ENCODE measurements around the gene B3GNT2.

DNA sequence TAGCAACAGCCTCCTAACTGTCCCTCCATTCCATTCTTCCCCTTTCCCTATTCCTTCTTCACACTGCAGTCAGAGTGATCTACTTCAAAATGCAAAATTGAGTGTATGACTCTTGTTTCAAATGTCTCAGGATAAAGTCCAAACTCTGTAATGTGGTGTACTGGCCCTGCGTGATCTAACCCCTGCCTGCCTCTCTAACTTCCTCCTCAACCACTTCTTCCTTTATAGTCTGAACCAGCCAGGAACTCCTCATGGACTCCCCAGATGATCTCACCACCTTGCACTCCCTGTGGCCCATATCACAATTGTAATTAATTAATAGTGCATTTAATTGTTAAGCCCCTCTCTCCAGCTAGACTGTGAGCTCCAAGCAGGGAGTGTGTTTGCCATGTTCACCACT, 3.1 kb upstream of the B3GNT2 start:
- TF ChIP-seq, protein P1, sequence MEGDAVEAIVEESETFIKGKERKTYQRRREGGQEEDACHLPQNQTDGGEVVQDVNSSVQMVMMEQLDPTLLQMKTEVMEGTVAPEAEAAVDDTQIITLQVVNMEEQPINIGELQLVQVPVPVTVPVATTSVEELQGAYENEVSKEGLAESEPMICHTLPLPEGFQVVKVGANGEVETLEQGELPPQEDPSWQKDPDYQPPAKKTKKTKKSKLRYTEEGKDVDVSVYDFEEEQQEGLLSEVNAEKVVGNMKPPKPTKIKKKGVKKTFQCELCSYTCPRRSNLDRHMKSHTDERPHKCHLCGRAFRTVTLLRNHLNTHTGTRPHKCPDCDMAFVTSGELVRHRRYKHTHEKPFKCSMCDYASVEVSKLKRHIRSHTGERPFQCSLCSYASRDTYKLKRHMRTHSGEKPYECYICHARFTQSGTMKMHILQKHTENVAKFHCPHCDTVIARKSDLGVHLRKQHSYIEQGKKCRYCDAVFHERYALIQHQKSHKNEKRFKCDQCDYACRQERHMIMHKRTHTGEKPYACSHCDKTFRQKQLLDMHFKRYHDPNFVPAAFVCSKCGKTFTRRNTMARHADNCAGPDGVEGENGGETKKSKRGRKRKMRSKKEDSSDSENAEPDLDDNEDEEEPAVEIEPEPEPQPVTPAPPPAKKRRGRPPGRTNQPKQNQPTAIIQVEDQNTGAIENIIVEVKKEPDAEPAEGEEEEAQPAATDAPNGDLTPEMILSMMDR (IDR thresholded peaks at IDR 0.05 in 2 of 3, conservative IDR thresholded peaks at IDR 0.05 in 1 of 3; ENCODE audit: insufficient read depth in 2 of 3, low read depth in 1 of 3, low read length in 3 of 3), result no peak
- TF ChIP-seq, protein P2, sequence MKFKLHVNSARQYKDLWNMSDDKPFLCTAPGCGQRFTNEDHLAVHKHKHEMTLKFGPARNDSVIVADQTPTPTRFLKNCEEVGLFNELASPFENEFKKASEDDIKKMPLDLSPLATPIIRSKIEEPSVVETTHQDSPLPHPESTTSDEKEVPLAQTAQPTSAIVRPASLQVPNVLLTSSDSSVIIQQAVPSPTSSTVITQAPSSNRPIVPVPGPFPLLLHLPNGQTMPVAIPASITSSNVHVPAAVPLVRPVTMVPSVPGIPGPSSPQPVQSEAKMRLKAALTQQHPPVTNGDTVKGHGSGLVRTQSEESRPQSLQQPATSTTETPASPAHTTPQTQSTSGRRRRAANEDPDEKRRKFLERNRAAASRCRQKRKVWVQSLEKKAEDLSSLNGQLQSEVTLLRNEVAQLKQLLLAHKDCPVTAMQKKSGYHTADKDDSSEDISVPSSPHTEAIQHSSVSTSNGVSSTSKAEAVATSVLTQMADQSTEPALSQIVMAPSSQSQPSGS (CRISPR knock-in tag; IDR thresholded peaks at IDR 0.05), result no peak
- TF ChIP-seq, protein P3, sequence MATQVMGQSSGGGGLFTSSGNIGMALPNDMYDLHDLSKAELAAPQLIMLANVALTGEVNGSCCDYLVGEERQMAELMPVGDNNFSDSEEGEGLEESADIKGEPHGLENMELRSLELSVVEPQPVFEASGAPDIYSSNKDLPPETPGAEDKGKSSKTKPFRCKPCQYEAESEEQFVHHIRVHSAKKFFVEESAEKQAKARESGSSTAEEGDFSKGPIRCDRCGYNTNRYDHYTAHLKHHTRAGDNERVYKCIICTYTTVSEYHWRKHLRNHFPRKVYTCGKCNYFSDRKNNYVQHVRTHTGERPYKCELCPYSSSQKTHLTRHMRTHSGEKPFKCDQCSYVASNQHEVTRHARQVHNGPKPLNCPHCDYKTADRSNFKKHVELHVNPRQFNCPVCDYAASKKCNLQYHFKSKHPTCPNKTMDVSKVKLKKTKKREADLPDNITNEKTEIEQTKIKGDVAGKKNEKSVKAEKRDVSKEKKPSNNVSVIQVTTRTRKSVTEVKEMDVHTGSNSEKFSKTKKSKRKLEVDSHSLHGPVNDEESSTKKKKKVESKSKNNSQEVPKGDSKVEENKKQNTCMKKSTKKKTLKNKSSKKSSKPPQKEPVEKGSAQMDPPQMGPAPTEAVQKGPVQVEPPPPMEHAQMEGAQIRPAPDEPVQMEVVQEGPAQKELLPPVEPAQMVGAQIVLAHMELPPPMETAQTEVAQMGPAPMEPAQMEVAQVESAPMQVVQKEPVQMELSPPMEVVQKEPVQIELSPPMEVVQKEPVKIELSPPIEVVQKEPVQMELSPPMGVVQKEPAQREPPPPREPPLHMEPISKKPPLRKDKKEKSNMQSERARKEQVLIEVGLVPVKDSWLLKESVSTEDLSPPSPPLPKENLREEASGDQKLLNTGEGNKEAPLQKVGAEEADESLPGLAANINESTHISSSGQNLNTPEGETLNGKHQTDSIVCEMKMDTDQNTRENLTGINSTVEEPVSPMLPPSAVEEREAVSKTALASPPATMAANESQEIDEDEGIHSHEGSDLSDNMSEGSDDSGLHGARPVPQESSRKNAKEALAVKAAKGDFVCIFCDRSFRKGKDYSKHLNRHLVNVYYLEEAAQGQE (IDR thresholded peaks at IDR 0.05; ENCODE audit: borderline replicate concordance), result no peak
- TF ChIP-seq, protein P3 (CRISPR knock-in tag; IDR thresholded peaks at IDR 0.05; ENCODE audit: low read depth), result no peak
- TF ChIP-seq ZNF668 (CRISPR knock-in tag; IDR thresholded peaks at IDR 0.05) (no peak), ZKSCAN1 (IDR thresholded peaks at IDR 0.05; ENCODE audit: low read depth, low read length) (no peak), TAF1 (IDR thresholded peaks at IDR 0.05; ENCODE audit: control insufficient read depth, extremely low read depth, insufficient read depth, low read length, severe bottlenecking) (no peak), POLR2A (conservative IDR thresholded peaks at IDR 0.05) (no peak), ETV6 (IDR thresholded peaks at IDR 0.05; ENCODE audit: borderline replicate concordance in 1 of 2, low read depth in 2 of 2, low read length in 1 of 2) (no peak), ETV6 (CRISPR knock-in tag; IDR thresholded peaks at IDR 0.05; ENCODE audit: borderline replicate concordance) (no peak)
- TF ChIP-seq, protein P4, sequence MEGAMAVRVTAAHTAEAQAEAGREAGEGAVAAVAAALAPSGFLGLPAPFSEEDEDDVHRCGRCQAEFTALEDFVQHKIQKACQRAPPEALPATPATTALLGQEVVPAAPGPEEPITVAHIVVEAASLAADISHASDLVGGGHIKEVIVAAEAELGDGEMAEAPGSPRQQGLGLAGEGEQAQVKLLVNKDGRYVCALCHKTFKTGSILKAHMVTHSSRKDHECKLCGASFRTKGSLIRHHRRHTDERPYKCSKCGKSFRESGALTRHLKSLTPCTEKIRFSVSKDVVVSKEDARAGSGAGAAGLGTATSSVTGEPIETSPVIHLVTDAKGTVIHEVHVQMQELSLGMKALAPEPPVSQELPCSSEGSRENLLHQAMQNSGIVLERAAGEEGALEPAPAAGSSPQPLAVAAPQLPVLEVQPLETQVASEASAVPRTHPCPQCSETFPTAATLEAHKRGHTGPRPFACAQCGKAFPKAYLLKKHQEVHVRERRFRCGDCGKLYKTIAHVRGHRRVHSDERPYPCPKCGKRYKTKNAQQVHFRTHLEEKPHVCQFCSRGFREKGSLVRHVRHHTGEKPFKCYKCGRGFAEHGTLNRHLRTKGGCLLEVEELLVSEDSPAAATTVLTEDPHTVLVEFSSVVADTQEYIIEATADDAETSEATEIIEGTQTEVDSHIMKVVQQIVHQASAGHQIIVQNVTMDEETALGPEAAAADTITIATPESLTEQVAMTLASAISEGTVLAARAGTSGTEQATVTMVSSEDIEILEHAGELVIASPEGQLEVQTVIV (CRISPR knock-in tag; IDR thresholded peaks at IDR 0.05; ENCODE audit: borderline replicate concordance), result no peak
- TF ChIP-seq, protein P5, sequence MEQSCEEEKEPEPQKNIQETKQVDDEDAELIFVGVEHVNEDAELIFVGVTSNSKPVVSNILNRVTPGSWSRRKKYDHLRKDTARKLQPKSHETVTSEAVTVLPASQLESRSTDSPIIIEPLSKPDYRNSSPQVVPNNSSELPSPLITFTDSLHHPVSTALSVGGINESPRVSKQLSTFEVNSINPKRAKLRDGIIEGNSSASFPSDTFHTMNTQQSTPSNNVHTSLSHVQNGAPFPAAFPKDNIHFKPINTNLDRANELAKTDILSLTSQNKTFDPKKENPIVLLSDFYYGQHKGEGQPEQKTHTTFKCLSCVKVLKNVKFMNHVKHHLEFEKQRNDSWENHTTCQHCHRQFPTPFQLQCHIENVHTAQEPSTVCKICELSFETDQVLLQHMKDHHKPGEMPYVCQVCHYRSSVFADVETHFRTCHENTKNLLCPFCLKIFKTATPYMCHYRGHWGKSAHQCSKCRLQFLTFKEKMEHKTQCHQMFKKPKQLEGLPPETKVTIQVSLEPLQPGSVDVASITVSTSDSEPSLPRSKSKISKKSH (CRISPR knock-in tag; IDR thresholded peaks at IDR 0.05), result no peak

All from K562 (cell line).